Glomerular visceral epithelial cell (primary cell): ENCODE results near the gene NRCAM.

Experiments
- DNase-seq: peaks from one replicate; pipeline ENCODE4 v3.0.0-alpha.2; 2016; ENCODE audit errors: extremely low spot score

NRCAM gene

GRCh38 chr7:108310351-108310750 lies 145.9 kb downstream of the NRCAM start:
- DNase-seq, result no peak

- DNase-seq, result peak; percentile 12
These were observed 147.3 kb downstream of the NRCAM start for GRCh38 chr7:108308903-108309302.

GRCh38 chr7:108308276-108308675 lies 148.0 kb downstream of the NRCAM start:
- no peak for DNase-seq

- DNase-seq, result no peak
These were observed 148.6 kb downstream of the NRCAM start for GRCh38 chr7:108307595-108307994.

GRCh38 chr7:108307194-108307593 lies 149.0 kb downstream of the NRCAM start:
- no peak for DNase-seq

- DNase-seq, result no peak
These were observed 152.9 kb downstream of the NRCAM start for GRCh38 chr7:108303332-108303731.

GRCh38 chr7:108301387-108301786 lies 154.8 kb downstream of the NRCAM start:
- DNase-seq, result no peak

GRCh38 chr7:108299251-108299973 lies 156.8 kb downstream of the NRCAM start:
- DNase-seq, result peak; percentile 67

- DNase-seq, result no peak
These were observed 159.3 kb downstream of the NRCAM start for GRCh38 chr7:108296911-108297310.

- DNase-seq, result no peak
These were observed 161.6 kb downstream of the NRCAM start for GRCh38 chr7:108294595-108294994.

- DNase-seq, result no peak
These were observed 163.1 kb downstream of the NRCAM start for GRCh38 chr7:108293149-108293612.

GRCh38 chr7:108292541-108292940 lies 163.7 kb downstream of the NRCAM start:
- no peak for DNase-seq

GRCh38 chr7:108291791-108292440 lies 164.3 kb downstream of the NRCAM start:
- no peak for DNase-seq

- no peak for DNase-seq
These were observed 165.1 kb downstream of the NRCAM start for GRCh38 chr7:108291152-108291508.

GRCh38 chr7:108290459-108291151 lies 165.6 kb downstream of the NRCAM start:
- no peak for DNase-seq

GRCh38 chr7:108289852-108290251 lies 166.4 kb downstream of the NRCAM start:
- DNase-seq, result no peak

- DNase-seq, result no peak
These were observed 168.4 kb downstream of the NRCAM start for GRCh38 chr7:108287857-108288256.

GRCh38 chr7:108286290-108286904 lies 169.8 kb downstream of the NRCAM start:
- no peak for DNase-seq

GRCh38 chr7:108285778-108286177 lies 170.5 kb downstream of the NRCAM start:
- DNase-seq, result no peak

- DNase-seq, result no peak
These were observed 171.2 kb downstream of the NRCAM start for GRCh38 chr7:108285003-108285368.

GRCh38 chr7:108284349-108285002 lies 171.8 kb downstream of the NRCAM start:
- no peak for DNase-seq

- no peak for DNase-seq
These were observed 173.0 kb downstream of the NRCAM start for GRCh38 chr7:108283252-108283651.
